ENCODE results near the gene CAPN3.
A peak's percentile ranks its signal among the peaks of the same experiment; 100 is the strongest.

CAPN3 gene

GRCh38 chr15:42444415-42445063, 85.2 kb downstream of the CAPN3 start:
- H3K27ac Mint-ChIP-seq: no peak overlapping the region
- H3K4me1 Mint-ChIP-seq: no peaks in the 10 kb centered on the region
- H3K4me3 Mint-ChIP-seq: no peak overlapping the region
- no peak for ATAC-seq
- no peaks in the 10 kb centered on the region for H3K27me3 Mint-ChIP-seq
- DNase-seq: no peak
- no peaks in the 10 kb centered on the region for H3K9me3 Mint-ChIP-seq
- peaks cover 26% of the 10 kb centered on the region for H3K36me3 Mint-ChIP-seq (ENCODE audit: low read depth)

- ATAC-seq (no peak), DNase-seq (no peak)
- H3K27ac Mint-ChIP-seq: no peak overlapping the region
- no peaks in the 10 kb centered on the region for H3K4me1 Mint-ChIP-seq
- peaks cover 31% of the 10 kb centered on the region for H3K36me3 Mint-ChIP-seq (ENCODE audit: low read depth)
- no peak overlapping the region for H3K4me3 Mint-ChIP-seq
- no peaks in the 10 kb centered on the region for H3K9me3 Mint-ChIP-seq
- no peaks in the 10 kb centered on the region for H3K27me3 Mint-ChIP-seq
Measured at GRCh38 chr15:42445551-42445950, 86.2 kb downstream of the CAPN3 start.

- H3K27ac Mint-ChIP-seq: no peak overlapping the region
- H3K4me1 Mint-ChIP-seq: no peaks in the 10 kb centered on the region
- H3K27me3 Mint-ChIP-seq: no peaks in the 10 kb centered on the region
- DNase-seq (no peak), ATAC-seq (no peak)
- H3K36me3 Mint-ChIP-seq (ENCODE audit: low read depth): peaks cover 37% of the 10 kb centered on the region
- no peaks in the 10 kb centered on the region for H3K9me3 Mint-ChIP-seq
- no peak overlapping the region for H3K4me3 Mint-ChIP-seq
Measured at GRCh38 chr15:42447599-42447998, 88.3 kb downstream of the CAPN3 start.

GRCh38 chr15:42448281-42448680, 89.0 kb downstream of the CAPN3 start:
- H3K36me3 Mint-ChIP-seq (ENCODE audit: low read depth): peaks cover 37% of the 10 kb centered on the region
- no peaks in the 10 kb centered on the region for H3K27me3 Mint-ChIP-seq
- ATAC-seq (no peak), DNase-seq (no peak)
- H3K27ac Mint-ChIP-seq: no peak overlapping the region
- H3K4me1 Mint-ChIP-seq: no peaks in the 10 kb centered on the region
- no peaks in the 10 kb centered on the region for H3K9me3 Mint-ChIP-seq
- no peak overlapping the region for H3K4me3 Mint-ChIP-seq

- H3K9me3 Mint-ChIP-seq: no peaks in the 10 kb centered on the region
- ATAC-seq (no peak), DNase-seq (no peak)
- H3K4me3 Mint-ChIP-seq: no peak overlapping the region
- peaks cover 30% of the 10 kb centered on the region for H3K36me3 Mint-ChIP-seq (ENCODE audit: low read depth)
- no peaks in the 10 kb centered on the region for H3K4me1 Mint-ChIP-seq
- H3K27ac Mint-ChIP-seq: no peak overlapping the region
- H3K27me3 Mint-ChIP-seq: no peaks in the 10 kb centered on the region
Measured at GRCh38 chr15:42449770-42450424, 90.6 kb downstream of the CAPN3 start.

- Mint-ChIP-seq H3K27ac (no peak overlapping the region), H3K4me1 (no peaks in the 10 kb centered on the region), H3K36me3 (ENCODE audit: low read depth) (peaks cover 27% of the 10 kb centered on the region)
Measured at GRCh38 chr15:42450425-42450790, 91.1 kb downstream of the CAPN3 start.

GRCh38 chr15:42453826-42454225, 94.5 kb downstream of the CAPN3 start:
- peaks cover 19% of the 10 kb centered on the region for H3K36me3 Mint-ChIP-seq (ENCODE audit: low read depth)
- no peak overlapping the region for H3K4me3 Mint-ChIP-seq
- DNase-seq (no peak), ATAC-seq (no peak)
- no peak overlapping the region for H3K27ac Mint-ChIP-seq
- peaks cover 8% of the 10 kb centered on the region for H3K4me1 Mint-ChIP-seq
- no peaks in the 10 kb centered on the region for H3K27me3 Mint-ChIP-seq
- no peaks in the 10 kb centered on the region for H3K9me3 Mint-ChIP-seq

More at GRCh38 chr15:42450425-42450790, 91.1 kb downstream of the CAPN3 start:
- DNase-seq: no peak
- Mint-ChIP-seq H3K9me3 (no peaks in the 10 kb centered on the region), H3K4me3 (no peak overlapping the region), H3K27me3 (no peaks in the 10 kb centered on the region)
- ATAC-seq: no peak

- DNase-seq (no peak), ATAC-seq (no peak)
- Mint-ChIP-seq H3K4me1 (peaks cover 8% of the 10 kb centered on the region), H3K27ac (no peak overlapping the region), H3K4me3 (no peak overlapping the region), H3K9me3 (no peaks in the 10 kb centered on the region), H3K27me3 (no peaks in the 10 kb centered on the region), H3K36me3 (ENCODE audit: low read depth) (peaks cover 7% of the 10 kb centered on the region)
Measured at GRCh38 chr15:42456531-42456930, 97.2 kb downstream of the CAPN3 start.

- peaks cover 8% of the 10 kb centered on the region for H3K4me1 Mint-ChIP-seq
- ATAC-seq: no peak
Measured at GRCh38 chr15:42456971-42457370, 97.7 kb downstream of the CAPN3 start.

GRCh38 chr15:42457445-42458442, 98.4 kb downstream of the CAPN3 start:
- DNase-seq (no peak), ATAC-seq (no peak)
- H3K27me3 Mint-ChIP-seq: no peaks in the 10 kb centered on the region
- H3K27ac Mint-ChIP-seq: peak overlapping the region; percentile 10
- H3K4me3 Mint-ChIP-seq: no peak overlapping the region
- peaks cover 8% of the 10 kb centered on the region for H3K4me1 Mint-ChIP-seq
- no peaks in the 10 kb centered on the region for H3K9me3 Mint-ChIP-seq
- peaks cover 5% of the 10 kb centered on the region for H3K36me3 Mint-ChIP-seq (ENCODE audit: low read depth)

More at GRCh38 chr15:42456971-42457370, 97.7 kb downstream of the CAPN3 start:
- H3K4me3 Mint-ChIP-seq: no peak overlapping the region
- no peak overlapping the region for H3K27ac Mint-ChIP-seq
- no peaks in the 10 kb centered on the region for H3K9me3 Mint-ChIP-seq
- peaks cover 5% of the 10 kb centered on the region for H3K36me3 Mint-ChIP-seq (ENCODE audit: low read depth)
- H3K27me3 Mint-ChIP-seq: no peaks in the 10 kb centered on the region
- no peak for DNase-seq

- no peak for DNase-seq
- no peak overlapping the region for H3K4me3 Mint-ChIP-seq
- no peaks in the 10 kb centered on the region for H3K9me3 Mint-ChIP-seq
- no peaks in the 10 kb centered on the region for H3K27me3 Mint-ChIP-seq
- H3K4me1 Mint-ChIP-seq: peaks cover 11% of the 10 kb centered on the region
- ATAC-seq: no peak
- H3K36me3 Mint-ChIP-seq (ENCODE audit: low read depth): peaks cover 16% of the 10 kb centered on the region
- H3K27ac Mint-ChIP-seq: no peak overlapping the region
Measured at GRCh38 chr15:42461261-42461660, 102.0 kb downstream of the CAPN3 start.

All from activated naive CD8-positive, alpha-beta T cell treated with anti-CD3 and anti-CD28 coated beads, Interleukin-2, amount 50 U/mL, for 24 hours (primary cell).